H1 (cell line): ENCODE results near the gene KRTAP5-8. TPM values are rescaled to one million over a fixed set of nuclear protein-coding genes. Genes with fewer than 3 reads are reported as not detected.
A peak's percentile ranks its signal among the peaks of the same experiment; 100 is the strongest.

Experiments
- CTCF ChIA-PET: fragments of 300-600 bp; sonication (Branson Sonifier 250); formaldehyde crosslinking; loops from one replicate; lab custom pipeline; 2021; ENCODE audit not compliant: partially characterized antibody; lab: Charles Lee
- POLR2A ChIA-PET: fragments of 300-600 bp; sonication (Branson Sonifier 250); formaldehyde crosslinking; loops from one replicate; lab custom pipeline; 2021; ENCODE audit warnings: inconsistent platforms; ENCODE audit not compliant: partially characterized antibody; lab: Charles Lee
- DNase-seq, 2 experiments: peaks; one replicate each; pipeline versions ENCODE4 v3.0.0 to v3.0.0-alpha.2; 2010 to 2022; ENCODE audit warnings: low spot score in 2 of 2, low read depth in 1 of 2, mixed read lengths in 1 of 2
- FAIRE-seq: peaks from 2 replicates; lab custom pipeline; 2011; peaks lifted over from hg19 to GRCh38; lab: Jason Lieb, UNC
- H2AFZ ChIP-seq: 2 replicates; pipeline ENCODE4 v1.8.1; 2012; ENCODE audit warnings: low read length, inconsistent platforms
- H2AK5ac ChIP-seq: 2 replicates; pipeline ENCODE4 v1.6.1; 2013; ENCODE audit warnings: low read depth, low read length
- H2BK120ac ChIP-seq: replicated peaks from 2 replicates; pipeline ENCODE3; 2013; ENCODE audit warnings: low read depth, low read length, inconsistent platforms
- H2BK12ac ChIP-seq: 2 replicates; pipeline ENCODE4 v1.6.1; 2013; ENCODE audit warnings: low read depth, low read length
- H2BK15ac ChIP-seq: 2 replicates; pipeline ENCODE4 v1.6.1; 2013; ENCODE audit warnings: low read length
- H2BK20ac ChIP-seq: 2 replicates; pipeline ENCODE4 v1.6.1; 2013; ENCODE audit warnings: low read length
- H2BK5ac ChIP-seq: 2 replicates; pipeline ENCODE4 v1.6.1; 2013; ENCODE audit warnings: low read depth, low read length
- H3K14ac ChIP-seq: 2 replicates; pipeline ENCODE4 v1.6.1; 2013; ENCODE audit warnings: inconsistent platforms; ENCODE audit not compliant: insufficient read length
- H3K18ac ChIP-seq: 2 replicates; pipeline ENCODE4 v1.6.1; 2013; ENCODE audit warnings: low read length; ENCODE audit errors: extremely low read depth
- H3K23ac ChIP-seq: 2 replicates; pipeline ENCODE4 v1.6.1; 2013; ENCODE audit warnings: inconsistent platforms; ENCODE audit not compliant: insufficient read length
- H3K23me2 ChIP-seq: 2 replicates; pipeline ENCODE4 v1.6.1; 2013; ENCODE audit warnings: low read depth, low read length
- H3K27ac ChIP-seq: 2 replicates; pipeline ENCODE4 v1.6.1; 2011; ENCODE audit warnings: low read depth, low read length, inconsistent platforms
- H3K27me3 ChIP-seq, 4 experiments: replicated peaks in 1 of 4; 1 replicate in 1 of 4; 2 replicates in 3 of 4; pipeline versions ENCODE4 v1.6.1 to v1.8.1; 2011 to 2013; ENCODE audit warnings: low read length in 3 of 4, mild to moderate bottlenecking in 3 of 4, inconsistent platforms in 2 of 4, mixed read lengths in 2 of 4, moderate library complexity in 1 of 4; ENCODE audit not compliant: control insufficient read depth in 3 of 4, insufficient read depth in 3 of 4; ENCODE audit errors: extremely low read depth in 1 of 4
- H3K36me3 ChIP-seq, 4 experiments: 2 replicates each; pipeline versions ENCODE4 v1.6.1 to v1.8.1; 2011 to 2013; ENCODE audit warnings: mild to moderate bottlenecking in 4 of 4, low read length in 3 of 4, moderate library complexity in 2 of 4, control low read depth in 1 of 4, inconsistent platforms in 1 of 4; ENCODE audit not compliant: insufficient read depth in 4 of 4, control insufficient read depth in 2 of 4
- H3K4ac ChIP-seq: replicated peaks from 2 replicates; pipeline ENCODE3; 2013; ENCODE audit warnings: low read length, low read depth, mixed read lengths, inconsistent platforms; ENCODE audit not compliant: insufficient read length
- H3K4me1 ChIP-seq, 4 experiments: replicated peaks in 1 of 4; 1 replicate in 1 of 4; 2 replicates in 3 of 4; pipeline versions ENCODE4 v1.6.1 to v1.8.1; 2011 to 2013; ENCODE audit warnings: low read length in 3 of 4, inconsistent platforms in 2 of 4, mixed read lengths in 1 of 4; ENCODE audit not compliant: insufficient read depth in 4 of 4, control insufficient read depth in 3 of 4
- H3K4me2 ChIP-seq, 2 experiments: 2 replicates each; pipeline versions ENCODE4 v1.6.1 to v1.8.1; 2011 to 2013; ENCODE audit warnings: low read depth in 2 of 2, low read length in 2 of 2, control low read depth in 1 of 2, inconsistent platforms in 1 of 2, mild to moderate bottlenecking in 1 of 2; ENCODE audit not compliant: insufficient read depth in 1 of 2
- H3K4me3 ChIP-seq, 4 experiments: fragments of 200-600, 300-600 bp in 1 of 4; sonication (generic), shearing (Covaris generic), sonication (Bioruptor Twin) in 1 of 4; 2 replicates each; pipeline versions ENCODE4 v1.5.1 to v1.8.1; 2011 to 2016; ENCODE audit warnings: low read length in 4 of 4, low read depth in 3 of 4, control low read depth in 2 of 4, inconsistent platforms in 2 of 4, mild to moderate bottlenecking in 2 of 4, mixed read lengths in 1 of 4, moderate library complexity in 1 of 4; ENCODE audit not compliant: insufficient read depth in 2 of 4; ENCODE audit errors: extremely low read depth in 1 of 4
- H3K56ac ChIP-seq: replicated peaks from 2 replicates; pipeline ENCODE3; 2013; ENCODE audit warnings: low read depth, mild to moderate bottlenecking, mixed read lengths, low read length, inconsistent platforms; ENCODE audit not compliant: insufficient read length
- H3K79me1 ChIP-seq: 2 replicates; pipeline ENCODE4 v1.6.1; 2013; ENCODE audit warnings: low read depth, low read length, control low read depth
- H3K79me2 ChIP-seq, 2 experiments: 2 replicates each; pipeline versions ENCODE4 v1.6.1 to v1.8.1; 2012 to 2013; ENCODE audit warnings: low read length in 2 of 2, mild to moderate bottlenecking in 2 of 2, inconsistent platforms in 1 of 2; ENCODE audit not compliant: insufficient read depth in 2 of 2, control insufficient read depth in 1 of 2
- H3K9ac ChIP-seq, 4 experiments: replicated peaks in 1 of 4; 1 replicate in 1 of 4; 2 replicates in 3 of 4; pipeline versions ENCODE4 v1.6.1 to v1.8.1; 2011 to 2013; ENCODE audit warnings: low read depth in 3 of 4, low read length in 3 of 4, control low read depth in 2 of 4, mild to moderate bottlenecking in 2 of 4, moderate library complexity in 2 of 4, inconsistent platforms in 1 of 4; ENCODE audit errors: extremely low read depth in 1 of 4
- H3K9me3 ChIP-seq, 2 experiments: 2 replicates each; pipeline versions ENCODE4 v1.6.1 to v1.8.1; 2012 to 2013; ENCODE audit warnings: mild to moderate bottlenecking in 2 of 2, moderate library complexity in 2 of 2, control low read depth in 1 of 2, inconsistent platforms in 1 of 2, low read depth in 1 of 2, low read length in 1 of 2, mixed read lengths in 1 of 2; ENCODE audit not compliant: insufficient read depth in 2 of 2
- H4K20me1 ChIP-seq, 2 experiments: replicated peaks in 1 of 2; 2 replicates each; pipeline versions ENCODE3 to v1.8.1; 2011 to 2013; ENCODE audit warnings: inconsistent platforms in 2 of 2, low read length in 2 of 2, mild to moderate bottlenecking in 1 of 2; ENCODE audit not compliant: insufficient read depth in 2 of 2, control insufficient read depth in 1 of 2
- H4K5ac ChIP-seq: 2 replicates; pipeline ENCODE4 v1.6.1; 2013; ENCODE audit warnings: low read length, low read depth, mixed read lengths, inconsistent platforms; ENCODE audit not compliant: insufficient read length
- H4K8ac ChIP-seq: 2 replicates; pipeline ENCODE4 v1.8.0; 2013; ENCODE audit warnings: mild to moderate bottlenecking, moderate library complexity, low read length, inconsistent platforms; ENCODE audit not compliant: insufficient read depth; ENCODE audit errors: extremely low read depth
- H4K91ac ChIP-seq: replicated peaks from 2 replicates; pipeline ENCODE3; 2013; ENCODE audit warnings: low read length, mixed read lengths, inconsistent platforms; ENCODE audit not compliant: insufficient read length
- BCL11A ChIP-seq, 2 experiments: IDR thresholded peaks; one replicate each; pipeline ENCODE4 v1.6.1; 2011; ENCODE audit warnings: low read depth in 2 of 2, low read length in 2 of 2, mild to moderate bottlenecking in 2 of 2
- CTCF ChIP-seq, 3 experiments: IDR thresholded peaks; 1 replicate in 2 of 3; 2 replicates in 1 of 3; pipeline versions ENCODE4 v1.5.1 to v1.6.1; 2011; ENCODE audit warnings: low read length in 3 of 3, mild to moderate bottlenecking in 3 of 3, inconsistent platforms in 2 of 3, low read depth in 1 of 3, moderate library complexity in 1 of 3; ENCODE audit not compliant: insufficient read depth in 1 of 3; ENCODE audit errors: control extremely low read depth in 1 of 3
- RNF2 ChIP-seq: fragments of 200-900, 300-1000 bp; sonication (generic); IDR thresholded peaks from 2 replicates; pipeline ENCODE4 v1.7.1; 2016; ENCODE audit warnings: borderline replicate concordance, low read depth, mild to moderate bottlenecking, antibody characterized with exemption, low read length; ENCODE audit not compliant: poor library complexity, severe bottlenecking; ENCODE audit errors: missing control alignments
- SP1 ChIP-seq: IDR thresholded peaks from 2 replicates; pipeline ENCODE4 v1.6.1; 2011; ENCODE audit warnings: low read depth, low read length
- TBP ChIP-seq: IDR thresholded peaks from 2 replicates; pipeline ENCODE4 v1.6.1; 2011; ENCODE audit warnings: low read depth, low read length, improper control_type of control experiment
- TEAD4 ChIP-seq: IDR thresholded peaks from 2 replicates; pipeline ENCODE4 v1.6.1; 2012; ENCODE audit warnings: low read depth, low read length, inconsistent platforms, mixed read lengths
- YY1 ChIP-seq: IDR thresholded peaks from 2 replicates; pipeline ENCODE4 v1.6.1; 2011; ENCODE audit warnings: low read depth, mild to moderate bottlenecking, low read length
- ZNF274 ChIP-seq: IDR thresholded peaks from 2 replicates; pipeline ENCODE4 v1.7.0; 2012; ENCODE audit warnings: low read length, borderline replicate concordance; ENCODE audit errors: extremely low read depth
- WGBS, 2 experiments: shearing (Covaris generic) in 1 of 2; methylation state at CpG; one replicate each; pipeline versions ENCODE4 v1.1.6 to v1.1.7; 2013 to 2015; ENCODE audit warnings: low lambda C conversion rate in 2 of 2, mixed read lengths in 2 of 2, inconsistent platforms in 1 of 2, low coverage in 1 of 2, missing lambda C conversion rate in 1 of 2; ENCODE audit not compliant: insufficient replicate concordance in 2 of 2, insufficient coverage in 1 of 2, insufficient read length in 1 of 2; ENCODE audit errors: extremely low coverage in 1 of 2, missing lambda C conversion rate in 1 of 2; 5-methylcytosine and 5-hydroxymethylcytosine counted together
- polyA plus RNA-seq, 7 experiments: library from polyadenylated mRNA; depleted of rRNA in 3 of 7; stranded (reverse) in 5 of 7; unstranded in 2 of 7; fragments of >200 nt in 5 of 7; fragments of 200-250 nt in 2 of 7; gene quantifications; 1 replicate in 5 of 7; 2 replicates in 1 of 7; 4 replicates in 1 of 7; pipeline versions ENCODE4 v1.2.1 to v1.2.3, GENCODE V29; 2011 to 2013; ENCODE audit warnings: missing spikeins in 2 of 7, mixed read lengths in 2 of 7
- total RNA-seq: library from RNA; stranded (reverse); fragmentation: NEBNext Ultra II Directional; extraction: Animal tissue kit (Norgen Biotek cat#: 25700); gene quantifications from 2 replicates; pipeline ENCODE4 v1.2.1, GENCODE V29; 2021

Gene KRTAP5-8
- total and polyA plus RNA-seq, 2 of the 8 experiments (the other 6 are each of a cell fraction or from before 2014, with no cell fraction given), result not detected

- Histone ChIP-seq H3K23ac (no peak overlapping the region), H2BK120ac (no peak overlapping the region), H4K5ac (no peak overlapping the region), H2BK15ac (no peak overlapping the region), H3K36me3 (no peaks in the 10 kb centered on the region), H4K20me1 (no peaks in the 10 kb centered on the region), H3K56ac (no peak overlapping the region), H3K79me1 (no peaks in the 10 kb centered on the region), H3K14ac (no peak overlapping the region), H2BK5ac (no peak overlapping the region), H3K4me2 (no peak overlapping the region), H3K9me3 (no peaks in the 10 kb centered on the region; a peak in 1 of 4 replicates), H4K8ac (0 out of 2 replicates have a peak overlapping the region, but pooled peaks have one; percentile 18), H3K27me3 (no peaks in the 10 kb centered on the region)
- 86% methylated on average over 14 of the region's 15 CpGs; no CpG with 5 or more reads in 1 of the 2 experiments for WGBS, 2 experiments
- CTCF ChIA-PET, result interaction anchor here (0.6 to 5.6 kb wide), 3 partner anchors 20 to 447 kb away, joined by 3 to 28 read pairs (median 11); no protein-coding TSS in a partner anchor
- POLR2A ChIA-PET, result no interaction called here
- TF ChIP-seq CTCF (IDR thresholded peaks at IDR 0.05; ENCODE audit: control extremely low read depth in 1 of 3, insufficient read depth in 1 of 3, low read depth in 1 of 3, low read length in 3 of 3) (no peak), ZNF274 (no peak), BCL11A (IDR thresholded peaks at IDR 0.05; ENCODE audit: low read depth in 2 of 2, low read length in 2 of 2) (no peak), YY1 (no peak), SP1 (no peak), TEAD4 (no peak), RNF2 (no peak), TBP (no peak)
- TF ChIP-seq, all 59 proteins: peak for 0
- H2BK12ac ChIP-seq, result no peak overlapping the region
- H3K9ac ChIP-seq, result no peak overlapping the region
- no peak overlapping the region for H2AK5ac ChIP-seq
- no peak overlapping the region for H3K18ac ChIP-seq
- H3K79me2 ChIP-seq, result no peaks in the 10 kb centered on the region
- FAIRE-seq (no peak), DNase-seq (no peak)
- H3K4me1 ChIP-seq, result no peaks in the 10 kb centered on the region; a peak in 1 of 7 replicates
- no peaks in the 10 kb centered on the region for H3K23me2 ChIP-seq
- no peak overlapping the region for H3K4me3 ChIP-seq
- no peak overlapping the region for H3K4ac ChIP-seq
- H4K91ac ChIP-seq, result no peak overlapping the region
- H2AFZ ChIP-seq, result no peak overlapping the region
- H2BK20ac ChIP-seq, result no peak overlapping the region; the same call in 1 of the 2 replicates
- H3K27ac ChIP-seq, result no peak overlapping the region
Measured at GRCh38 chr11:71542879-71543777, 5.3 kb downstream of the KRTAP5-8 start.
